Ishikawa (cell line): ENCODE data around the gene PDP2.

Experiments used
- CEBPB ChIP-seq: IDR thresholded peaks from 2 replicates; pipeline ENCODE4 v1.6.1; 2012
- CREB1 ChIP-seq: IDR thresholded peaks from 2 replicates; pipeline ENCODE4 v1.6.1; 2012; ENCODE audit warnings: low read depth
- EP300 ChIP-seq: IDR thresholded peaks from 2 replicates; pipeline ENCODE4 v1.6.1; 2012; ENCODE audit warnings: borderline replicate concordance
- FOXM1 ChIP-seq: IDR thresholded peaks from 2 replicates; pipeline ENCODE4 v1.6.1; 2012; ENCODE audit warnings: low read depth, borderline replicate concordance
- RAD21 ChIP-seq: IDR thresholded peaks from 2 replicates; pipeline ENCODE4 v1.6.1; 2012; ENCODE audit warnings: low read depth
- REST ChIP-seq: IDR thresholded peaks from 2 replicates; pipeline ENCODE4 v1.6.1; 2012; ENCODE audit warnings: low read depth, mild to moderate bottlenecking
- TAF1 ChIP-seq: IDR thresholded peaks from 2 replicates; pipeline ENCODE4 v1.6.1; 2012; ENCODE audit warnings: low read depth, mild to moderate bottlenecking
- TCF12 ChIP-seq: IDR thresholded peaks from 2 replicates; pipeline ENCODE4 v1.6.1; 2012; ENCODE audit warnings: low read depth

- no peak for TF ChIP-seq EP300
- TF ChIP-seq REST, result no peak
- no peak for TF ChIP-seq TAF1
- no peak for TF ChIP-seq CEBPB
- no peak for TF ChIP-seq RAD21
- TF ChIP-seq TCF12, result no peak
- no peak for TF ChIP-seq FOXM1
- TF ChIP-seq CREB1, result no peak
Measured at GRCh38 chr16:66848172-66848571, 32.1 kb upstream of the PDP2 start.
